Dermis microvascular lymphatic vessel endothelial cell (primary cell): ENCODE data around the gene CHPT1. TPM values are rescaled to one million over a fixed set of nuclear protein-coding genes. Genes with fewer than 3 reads are reported as not detected.
A peak's percentile ranks its signal among the peaks of the same experiment; 100 is the strongest.
"Not testable (repeated sequence)": the region's sequence is repeated elsewhere in the genome, so short reads cannot be mapped to it uniquely, and the experiment has no call there.

Experiments
- DNase-seq, 2 donors: peaks; one replicate each; pipeline versions ENCODE4 v3.0.0 to v3.0.0-alpha.2; 2010; ENCODE audit warnings: low read depth in 2 of 2
- total RNA-seq: library from RNA; depleted of rRNA; stranded (reverse); fragments of >200 nt; gene quantifications from 2 replicates; pipeline ENCODE4 v1.2.1, GENCODE V29; 2014

Gene CHPT1
- total RNA-seq, 1 donor from 2014 or later, result 18.2 TPM

- no peak for DNase-seq
Measured at GRCh38 chr12:101720118-101720517, 22.7 kb downstream of the CHPT1 start.

- DNase-seq, result no peak
Measured at GRCh38 chr12:101722392-101722791, 25.0 kb downstream of the CHPT1 start.

DNA sequence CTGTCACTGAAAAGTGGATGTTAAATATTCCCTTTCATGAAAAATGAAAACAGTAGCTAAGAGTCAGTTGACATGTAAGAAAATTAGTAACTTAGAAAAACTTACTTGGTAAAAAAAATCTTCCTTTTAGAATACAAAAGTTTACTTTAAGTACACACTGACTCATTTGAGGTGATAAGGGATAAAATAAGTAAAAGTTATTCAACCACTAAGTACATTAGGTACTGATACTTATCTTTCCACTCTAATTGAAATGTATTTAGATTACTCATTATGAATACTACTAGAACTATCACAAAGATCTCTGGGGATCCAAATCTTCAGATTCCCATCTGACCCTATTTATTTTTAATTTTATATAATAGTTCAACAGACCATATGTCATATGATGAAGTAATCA is 29.7 kb downstream of the CHPT1 start:
- no peak for DNase-seq

- no peak for DNase-seq
Measured at GRCh38 chr12:101729842-101730241, 32.4 kb downstream of the CHPT1 start.

DNA sequence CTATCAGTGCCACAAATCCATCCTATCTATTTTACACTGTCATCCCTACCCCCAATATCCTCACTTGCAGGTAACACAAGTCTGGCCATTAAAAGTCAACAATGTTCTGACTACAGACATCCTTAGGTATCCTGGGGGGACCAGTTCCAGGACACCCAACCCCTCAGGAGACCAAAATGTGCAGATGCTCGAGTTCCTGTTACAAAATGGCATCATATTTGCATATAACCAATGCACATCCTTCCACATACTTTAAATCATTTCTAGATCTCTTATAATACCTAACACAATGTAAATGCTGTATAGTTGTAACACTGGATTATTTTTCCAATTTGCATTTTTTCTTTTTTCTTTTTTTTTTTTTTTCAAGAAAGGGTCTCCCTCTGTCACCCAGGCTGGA is 34.9 kb downstream of the CHPT1 start:
- no peak for DNase-seq

DNA sequence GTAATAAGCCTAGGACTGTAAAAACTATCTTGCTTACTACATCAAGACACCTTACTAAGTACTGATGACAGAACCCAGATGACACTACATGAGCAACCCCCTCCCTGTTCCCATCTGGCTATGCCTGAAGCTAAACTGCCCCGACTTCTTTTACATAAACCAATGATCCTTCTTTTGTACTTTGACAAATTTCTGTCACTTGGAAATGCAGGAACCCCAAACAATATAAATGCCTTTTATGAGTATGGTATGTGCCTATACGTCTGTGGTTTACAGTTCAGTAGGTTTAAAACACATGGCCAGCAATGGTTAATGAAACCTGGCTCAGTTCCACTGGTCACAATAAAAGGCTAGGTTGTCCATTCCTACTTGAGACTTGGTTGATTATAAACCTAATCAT is 35.7 kb downstream of the CHPT1 start:
- DNase-seq, result no peak

DNA sequence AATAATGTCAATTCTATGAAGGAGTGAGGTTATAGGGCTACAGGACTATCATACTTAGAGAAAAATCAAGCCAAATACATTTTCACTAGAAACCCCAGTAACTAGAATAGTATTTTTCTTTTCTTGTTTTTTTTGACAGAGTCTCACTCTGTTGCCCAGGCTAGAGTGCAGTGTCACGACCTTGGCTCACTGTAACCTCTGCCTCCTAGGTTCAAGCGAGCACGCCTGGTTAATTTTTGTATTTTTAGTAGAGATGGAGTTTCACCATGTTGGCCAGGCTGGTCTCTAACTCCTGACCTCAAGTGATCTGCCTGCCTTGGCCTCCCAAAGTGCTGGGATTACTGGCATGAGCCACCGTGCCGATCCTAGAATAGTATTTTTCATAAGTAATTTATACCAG is 37.0 kb downstream of the CHPT1 start:
- DNase-seq, result not testable (repeated sequence)

- no peak for DNase-seq
Measured at GRCh38 chr12:101737476-101737875, 40.0 kb downstream of the CHPT1 start.

GRCh38 chr12:101738920-101739665 is 41.7 kb downstream of the CHPT1 start, which contains the start of gene SYCP3:
SYCP3 (minus strand) TSS chr12:101739462; CDS start chr12:101737935, 1,527 bp downstream.
- no peak for DNase-seq

- DNase-seq, result no peak
Measured at GRCh38 chr12:101740566-101740965, 43.1 kb downstream of the CHPT1 start.

DNA sequence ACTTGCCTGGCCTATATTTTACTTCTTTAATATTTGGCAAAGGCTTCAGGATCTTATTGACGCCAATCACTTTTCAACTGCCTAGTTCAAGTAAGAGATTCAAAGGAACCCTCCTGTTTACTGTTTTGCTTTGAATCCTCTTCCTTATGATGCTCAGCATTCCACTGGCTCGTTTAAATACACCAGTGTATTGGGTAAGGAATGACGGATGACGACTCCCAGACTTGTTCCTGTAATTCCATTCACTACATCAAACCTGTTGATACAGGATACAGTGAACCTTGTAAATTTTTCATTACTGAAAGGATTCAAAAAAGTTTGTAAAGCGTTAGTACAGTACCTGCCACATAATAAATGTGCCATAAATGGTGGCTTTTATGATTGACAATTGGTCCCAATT is 43.5 kb downstream of the CHPT1 start:
- no peak for DNase-seq

DNA sequence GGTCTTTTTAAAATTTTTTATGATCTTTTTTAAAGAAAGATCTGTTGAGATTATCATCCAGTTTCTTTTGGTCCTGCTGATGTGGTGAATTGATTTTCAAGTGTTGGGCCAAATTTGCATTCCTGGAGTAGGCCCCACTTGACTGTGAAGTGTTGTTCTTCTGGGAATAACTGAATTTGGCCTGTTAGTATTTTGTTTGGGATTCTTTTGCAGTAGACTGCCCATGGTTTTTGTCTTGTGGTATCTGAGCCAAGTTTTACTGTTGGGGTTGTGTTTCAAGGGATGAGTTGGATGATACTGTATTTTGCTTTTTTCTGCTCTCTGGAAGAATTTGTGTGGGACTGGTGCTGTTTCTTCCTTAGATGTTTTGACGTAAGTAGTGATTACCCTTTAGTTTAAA is 45.8 kb downstream of the CHPT1 start:
- no peak for DNase-seq

GRCh38 chr12:101743724-101744472 is 46.5 kb downstream of the CHPT1 start:
- DNase-seq, result no peak

GRCh38 chr12:101745481-101745880 is 48.0 kb downstream of the CHPT1 start:
- peak; percentile 27 to 42 for DNase-seq

DNA sequence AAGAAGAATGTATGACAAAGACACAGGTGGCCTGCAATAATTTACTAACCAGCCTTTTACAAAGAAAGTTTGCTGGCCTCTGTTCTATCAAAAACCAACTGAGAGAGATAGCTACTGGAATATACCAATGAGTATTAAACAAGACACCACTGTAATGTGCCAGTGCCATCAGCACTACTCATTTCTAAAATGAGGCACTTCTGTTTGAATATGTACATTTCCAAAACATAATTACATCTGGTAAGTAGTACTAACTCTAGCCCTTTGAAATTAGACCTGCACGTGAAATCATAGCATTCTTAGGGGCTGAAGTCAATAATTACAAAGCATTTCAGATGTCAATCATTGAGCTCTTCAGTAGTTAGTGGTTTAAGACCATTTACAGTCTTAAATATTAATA is 48.8 kb downstream of the CHPT1 start:
- DNase-seq, result no peak

- DNase-seq, result no peak
Measured at GRCh38 chr12:101746661-101747060, 49.2 kb downstream of the CHPT1 start.

DNA sequence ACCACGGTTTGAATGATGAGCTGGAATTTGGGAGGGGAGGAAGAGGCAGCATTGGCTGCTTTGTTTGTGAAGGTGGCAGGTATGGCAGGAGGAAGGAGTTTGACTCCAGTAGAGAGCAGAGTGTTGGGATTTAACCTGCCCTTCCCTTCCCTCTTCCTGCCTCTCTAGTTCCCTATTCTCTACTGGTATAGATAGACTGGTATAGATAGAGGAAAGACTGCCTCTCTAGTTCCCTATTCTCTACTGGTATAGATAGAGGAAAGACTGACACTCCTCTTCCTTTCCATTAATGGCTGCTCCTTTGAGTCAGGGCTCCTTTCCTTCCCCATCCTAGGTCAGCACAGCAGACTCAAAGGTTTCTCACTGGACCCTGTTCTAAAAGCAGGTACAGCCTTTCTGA is 50.3 kb downstream of the CHPT1 start:
- no peak for DNase-seq

DNA sequence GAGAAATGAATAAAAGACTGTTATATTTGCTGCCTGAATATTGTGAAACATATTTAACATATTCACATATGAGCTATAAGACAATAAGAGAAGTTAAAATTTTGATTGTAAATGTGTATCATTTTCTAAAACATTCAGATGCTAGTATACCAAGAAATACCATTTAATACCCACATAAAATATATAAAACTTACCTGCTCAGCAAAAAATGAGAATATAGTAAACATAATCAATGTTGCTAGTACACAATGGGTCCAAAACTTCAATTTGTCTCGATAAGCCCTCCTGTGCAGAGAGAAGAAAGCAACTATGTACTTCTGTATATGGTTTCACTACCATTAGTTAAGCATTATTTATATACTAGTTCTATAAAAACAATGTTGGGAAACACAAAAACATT is 51.5 kb downstream of the CHPT1 start:
- no peak for DNase-seq

- DNase-seq, result no peak
Measured at GRCh38 chr12:101749657-101750056, 52.2 kb downstream of the CHPT1 start.

DNA sequence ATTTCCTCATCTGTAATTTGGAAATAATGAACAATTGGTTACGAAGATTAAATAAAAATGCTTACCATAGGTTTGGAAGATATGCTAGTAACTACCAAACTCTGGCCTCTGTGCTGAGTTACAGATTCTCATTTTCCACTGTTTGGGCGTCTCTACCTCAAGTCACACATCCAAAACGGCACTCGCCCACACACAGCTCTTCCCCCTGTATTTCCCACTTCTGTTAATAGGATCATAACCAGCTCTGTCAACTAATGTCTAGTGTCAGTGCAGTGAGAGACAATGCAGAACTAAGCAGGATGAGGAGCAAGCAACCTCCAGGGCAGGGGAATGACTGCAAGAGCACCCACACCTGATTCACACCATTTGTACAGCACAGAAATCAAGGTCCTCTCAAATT is 52.7 kb downstream of the CHPT1 start:
- DNase-seq, result no peak

GRCh38 chr12:101759396-101760047 is 62.1 kb downstream of the CHPT1 start:
- DNase-seq, result peak; percentile 25 to 47

DNA sequence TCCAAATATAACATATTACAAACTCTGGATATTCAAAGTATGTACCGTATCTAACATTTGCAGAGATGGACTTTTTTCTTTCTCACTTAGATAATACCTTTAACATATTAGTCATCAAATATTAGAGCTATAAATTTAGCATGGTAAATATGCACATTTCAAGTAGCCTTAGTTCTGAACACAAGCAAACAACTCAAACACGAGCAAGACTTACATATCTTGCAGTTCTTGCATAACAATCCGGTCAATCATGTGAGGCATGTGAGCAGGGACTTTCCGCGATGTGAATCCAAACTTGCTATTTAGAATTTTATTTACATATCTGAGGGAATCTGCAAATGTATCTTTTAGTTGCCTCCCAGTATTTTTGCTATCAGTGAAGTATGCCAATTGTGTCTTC is 63.9 kb downstream of the CHPT1 start:
- DNase-seq, result no peak
